GM18873 (cell line): ENCODE measurements around the gene EPB41L4A.
"Not testable (repeated sequence)": the region's sequence is repeated elsewhere in the genome, so short reads cannot be mapped to it uniquely, and the experiment has no call there.

ENCODE experiments used
- ATAC-seq: cut with Tn5 transposase; IDR thresholded peaks from one replicate; pipeline ENCODE4 v1.9.1; 2021; ENCODE audit warnings: mild to moderate bottlenecking, moderate library complexity, moderate number of reproducible peaks; ENCODE audit not compliant: unreplicated experiment, low FRiP score

Gene EPB41L4A

GRCh38 chr5:112419164-112419985 is at the start of gene EPB41L4A:
EPB41L4A (minus strand) TSS chr5:112419277; CDS start chr5:112419039, 238 bp downstream.
- ATAC-seq, result peak; percentile 10

GRCh38 chr5:112467485-112467884 is 48.4 kb upstream of the EPB41L4A start:
- no peak for ATAC-seq

- ATAC-seq, result not testable (repeated sequence)
These were observed 47.2 kb upstream of the EPB41L4A start for GRCh38 chr5:112466261-112466660.

GRCh38 chr5:112447187-112447760 is 28.2 kb upstream of the EPB41L4A start:
- not testable (repeated sequence) for ATAC-seq

GRCh38 chr5:112445626-112446350 is 26.7 kb upstream of the EPB41L4A start:
- ATAC-seq, result no peak

GRCh38 chr5:112443932-112444331 is 24.9 kb upstream of the EPB41L4A start:
- ATAC-seq, result not testable (repeated sequence)

GRCh38 chr5:112440031-112440430 is 21.0 kb upstream of the EPB41L4A start:
- no peak for ATAC-seq

GRCh38 chr5:112436144-112436543 is 17.1 kb upstream of the EPB41L4A start:
- ATAC-seq, result no peak

GRCh38 chr5:112434641-112435040 is 15.6 kb upstream of the EPB41L4A start:
- ATAC-seq, result no peak

- ATAC-seq, result not testable (repeated sequence)
These were observed 7.1 kb upstream of the EPB41L4A start for GRCh38 chr5:112426202-112426601.

- peak; percentile 85 for ATAC-seq
These were observed 1.1 kb upstream of the EPB41L4A start for GRCh38 chr5:112419986-112420864.

- no peak for ATAC-seq
These were observed 366 bp downstream of the EPB41L4A start for GRCh38 chr5:112418659-112419163.

GRCh38 chr5:112417931-112418658 is 982 bp downstream of the EPB41L4A start:
- peak; percentile 43 for ATAC-seq

GRCh38 chr5:112415552-112415951 is 3.5 kb downstream of the EPB41L4A start:
- ATAC-seq, result no peak

GRCh38 chr5:112413611-112414010 is 5.5 kb downstream of the EPB41L4A start:
- no peak for ATAC-seq

GRCh38 chr5:112412346-112412745 is 6.7 kb downstream of the EPB41L4A start:
- no peak for ATAC-seq

- ATAC-seq, result no peak
These were observed 7.2 kb downstream of the EPB41L4A start for GRCh38 chr5:112411903-112412302.

GRCh38 chr5:112407666-112408065 is 11.4 kb downstream of the EPB41L4A start:
- no peak for ATAC-seq

GRCh38 chr5:112407240-112407639 is 11.8 kb downstream of the EPB41L4A start:
- no peak for ATAC-seq
